ENCODE data around the gene TNC. TPM values are rescaled to one million over a fixed set of nuclear protein-coding genes. Genes with fewer than 3 reads are reported as not detected.

TNC gene
- total and polyA plus RNA-seq, 2 of the 4 experiments (the other 2 are of a cell fraction) = 192 to 253 TPM

GRCh38 chr9:115137526-115137925, 19.6 kb upstream of the TNC start:
- Histone ChIP-seq H2BK120ac (ENCODE audit: low read depth, low read length) (peak overlapping the region; percentile 25; the same call in 1 of the 2 replicates), H2AK5ac (ENCODE audit: low read depth, low read length) (peak overlapping the region; percentile 51; the same call in 1 of the 2 replicates), H4K91ac (ENCODE audit: insufficient read depth, low read depth, low read length) (no peak overlapping the region), H2AFZ (replicated peaks; ENCODE audit: low read length, poor library complexity) (no peak overlapping the region), H3K9me1 (ENCODE audit: insufficient read depth, low read length) (peaks cover 15% of the 10 kb centered on the region), H3K4ac (ENCODE audit: low read depth, low read length) (0 out of 2 replicates have a peak overlapping the region, but pooled peaks have one; percentile 17), H3K9ac (ENCODE audit: low read depth, low read length) (no peak overlapping the region), H3K18ac (ENCODE audit: low read depth, low read length) (peak overlapping the region; percentile 1; the same call in 1 of the 2 replicates), H3K56ac (ENCODE audit: extremely low read depth, insufficient read depth, low read length) (no peak overlapping the region), H2BK15ac (ENCODE audit: low read depth, low read length) (peak overlapping the region; percentile 71; the same call in 2 of the 3 replicates), H3K79me1 (ENCODE audit: low read depth in 1 of 2, low read length in 2 of 2) (no peaks in the 10 kb centered on the region), H3K14ac (replicated peaks; ENCODE audit: low read depth, low read length) (peak overlapping the region; percentile 20), H2BK20ac (ENCODE audit: low read depth, low read length) (peak overlapping the region; percentile 59; the same call in 1 of the 2 replicates), H3K4me1 (ENCODE audit: control insufficient read depth, insufficient read depth, low read length) (peaks cover 16% of the 10 kb centered on the region), H3K36me3 (ENCODE audit: control insufficient read depth, insufficient read depth, low read length) (no peaks in the 10 kb centered on the region), H2AK9ac (replicated peaks; ENCODE audit: low read depth, low read length, poor library complexity) (no peak overlapping the region), H4K8ac (ENCODE audit: low read depth in 2 of 2, low read length in 2 of 2) (peak overlapping the region in 1 of 2 experiments; percentile 39; a peak in 1 of 4 replicates), H3K27me3 (ENCODE audit: control insufficient read depth, insufficient read depth, low read length) (no peaks in the 10 kb centered on the region), H4K5ac (ENCODE audit: low read depth, low read length) (no peak overlapping the region), H3K27ac (ENCODE audit: insufficient read depth, low read length) (no peak overlapping the region), H3K23ac (ENCODE audit: low read depth, low read length) (0 out of 2 replicates have a peak overlapping the region, but pooled peaks have one; percentile 24), H3K9me3 (ENCODE audit: control insufficient read depth, insufficient read depth, low read length) (no peaks in the 10 kb centered on the region), H3K4me3 (ENCODE audit: insufficient read depth, low read depth, low read length) (no peak overlapping the region), H2BK5ac (ENCODE audit: low read depth, low read length, poor library complexity, severe bottlenecking) (no peak overlapping the region), H3K4me2 (ENCODE audit: low read depth, low read length) (no peak overlapping the region), H4K20me1 (ENCODE audit: insufficient read depth, low read length) (no peaks in the 10 kb centered on the region)
- no CpG with 5 or more reads among the region's 2 CpGs for WGBS, 2 experiments (ENCODE audit: extremely low coverage in 2 of 2, insufficient read length in 1 of 2)
- in situ Hi-C loops (cut with MboI; ENCODE audit: low sequenced_read_pairs) = no loop called here
- DNase-seq = no peak
- POLR2A ChIA-PET (ENCODE audit: unreplicated experiment) = no interaction called here
- dilution Hi-C loops (cut with HindIII; ENCODE audit: low sequenced_read_pairs, unreplicated experiment) = no loop called here
- no peak for ATAC-seq (ENCODE audit: low read depth)
- intact Hi-C loops (cut with micrococcal nuclease) = no loop called here
- no TSS peak for BruUV-seq (replicated peaks)
- no peak for TF ChIP-seq MAZ (IDR thresholded peaks at IDR 0.05; ENCODE audit: borderline replicate concordance, low read depth, low read length)
- no peak for TF ChIP-seq BHLHE40 (IDR thresholded peaks at IDR 0.05; ENCODE audit: low read depth, low read length)
- TF ChIP-seq MAFK (IDR thresholded peaks at IDR 0.05; ENCODE audit: low read depth, low read length) = no peak
- no peak for TF ChIP-seq CTCF (conservative IDR thresholded peaks at IDR 0.05; ENCODE audit: low read depth, low read length)
- no peak for TF ChIP-seq MXI1 (IDR thresholded peaks at IDR 0.05; ENCODE audit: borderline replicate concordance, low read depth, low read length)
- no peak for TF ChIP-seq FOS (IDR thresholded peaks at IDR 0.05; ENCODE audit: low read depth, low read length)
- no peak for TF ChIP-seq SMC3 (IDR thresholded peaks at IDR 0.05; ENCODE audit: low read depth, low read length)
- no peak for TF ChIP-seq RAD21 (IDR thresholded peaks at IDR 0.05; ENCODE audit: low read length)
- TF ChIP-seq ELK1 (IDR thresholded peaks at IDR 0.05; ENCODE audit: borderline replicate concordance, low read depth, low read length) = no peak
- no peak for TF ChIP-seq NFE2L2 (IDR thresholded peaks at IDR 0.05; ENCODE audit: low read depth, low read length)
- no peak for TF ChIP-seq USF2 (IDR thresholded peaks at IDR 0.05; ENCODE audit: low read depth, low read length)
- TF ChIP-seq RFX5 (IDR thresholded peaks at IDR 0.05; ENCODE audit: low read depth, low read length) = no peak
- TF ChIP-seq CHD1 (IDR thresholded peaks at IDR 0.05; ENCODE audit: low read depth, low read length) = no peak
- TF ChIP-seq POLR2A (IDR thresholded peaks at IDR 0.05; ENCODE audit: low read depth, low read length) = no peak
- no peak for TF ChIP-seq RCOR1 (IDR thresholded peaks at IDR 0.05; ENCODE audit: insufficient replicate concordance, low read length)
- TF ChIP-seq CEBPB (IDR thresholded peaks at IDR 0.05; ENCODE audit: low read depth, low read length) = no peak
- CTCF ChIA-PET = no interaction called here

All from IMR-90 (cell line).